Activated CD8-positive, alpha-beta T cell treated with anti-CD3 and anti-CD28 coated beads for 36 hours (primary cell): ENCODE data around the gene AGRN. TPM values are rescaled to one million over a fixed set of nuclear protein-coding genes. Genes with fewer than 3 reads are reported as not detected.
A peak's percentile ranks its signal among the peaks of the same experiment; 100 is the strongest.
"Not testable (repeated sequence)": the region's sequence is repeated elsewhere in the genome, so short reads cannot be mapped to it uniquely, and the experiment has no call there.

ENCODE experiments used
- ATAC-seq: fragments of 200-7000 bp; cut with Tn5 transposase; one replicate; pipeline ENCODE4 v1.10.0; 2021; ENCODE audit warnings: mild to moderate bottlenecking, moderate library complexity
- CTCF ChIA-PET: fragments of 350-600 bp; sonication (Branson Sonifier 250); formaldehyde crosslinking; loops from one replicate; lab custom pipeline; 2021; ENCODE audit warnings: antibody characterized with exemption; lab: Charles Lee
- POLR2A ChIA-PET: fragments of 350-600 bp; sonication (Branson Sonifier 250); formaldehyde crosslinking; loops from one replicate; lab custom pipeline; 2021; ENCODE audit warnings: antibody characterized with exemption; lab: Charles Lee
- DNase-seq: peaks from one replicate; pipeline ENCODE4 v3.0.0-alpha.2; 2020
- H3K27ac Mint-ChIP-seq: one replicate; pipeline ENCODE4 v1.8.0; 2021; ENCODE audit warnings: mild to moderate bottlenecking, mixed read lengths
- H3K27me3 Mint-ChIP-seq: one replicate; pipeline ENCODE4 v1.8.0; 2021; ENCODE audit warnings: mixed read lengths
- H3K36me3 Mint-ChIP-seq: one replicate; pipeline ENCODE4 v1.8.0; 2021; ENCODE audit warnings: low read depth, mixed read lengths
- H3K4me1 Mint-ChIP-seq: one replicate; pipeline ENCODE4 v1.8.0; 2021; ENCODE audit warnings: low read depth, mixed read lengths
- H3K4me3 Mint-ChIP-seq: one replicate; pipeline ENCODE4 v1.8.0; 2021; ENCODE audit warnings: mild to moderate bottlenecking, moderate library complexity, mixed read lengths
- H3K9me3 Mint-ChIP-seq: one replicate; pipeline ENCODE4 v1.8.0; 2021; ENCODE audit warnings: mixed read lengths
- CTCF ChIP-seq: fragments of 200-600 bp; IDR thresholded peaks from one replicate; pipeline ENCODE4 v1.8.0; 2022; ENCODE audit warnings: antibody characterized with exemption, mild to moderate bottlenecking
- intact Hi-C: fragments of 100-400 bp; cut with micrococcal nuclease; formaldehyde crosslinking; loops from one replicate; pipeline ENCODE4 v1.10.0; 2022
- total RNA-seq, 2 experiments: library from RNA; stranded (reverse); gene quantifications; one replicate each; pipeline ENCODE4 v1.2.3, GENCODE V29; 2021

Gene AGRN
- total RNA-seq, 2 experiments from 2014 or later = 64.9 to 68.0 TPM

DNA sequence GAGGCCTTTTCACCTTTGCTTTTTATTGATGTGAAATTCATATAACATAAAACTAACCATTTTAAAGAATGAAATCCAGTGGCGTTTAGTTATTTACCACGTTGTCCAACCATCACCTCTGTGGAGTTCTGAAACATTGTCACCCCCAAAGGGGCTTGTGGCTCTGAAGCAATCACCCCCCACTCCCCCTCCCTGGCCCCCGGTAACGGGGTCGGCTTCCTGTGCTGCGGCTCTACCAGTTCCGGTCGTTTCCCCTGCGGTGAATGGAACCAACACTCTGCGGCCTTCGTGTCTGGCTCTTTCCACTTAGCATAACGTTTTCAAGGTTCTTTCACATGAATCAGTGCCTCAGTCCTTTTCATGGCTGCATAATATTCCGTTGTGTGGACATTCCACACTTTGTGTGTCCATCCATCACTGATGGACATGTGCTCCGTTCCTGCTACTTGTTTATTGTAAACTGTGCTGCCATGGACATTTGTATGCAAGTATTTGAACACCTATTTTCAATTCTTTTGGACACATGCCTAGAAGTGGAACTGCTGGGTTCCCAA lies 8.4 kb upstream of the AGRN start:
- Mint-ChIP-seq H3K4me3 (no peak overlapping the region), H3K27me3 (peaks cover 1% of the 10 kb centered on the region), H3K27ac (no peak overlapping the region), H3K4me1 (peaks cover 25% of the 10 kb centered on the region), H3K36me3 (peaks cover 5% of the 10 kb centered on the region), H3K9me3 (peaks cover 5% of the 10 kb centered on the region)
- ChIA-PET POLR2A (interaction anchor here (1.0 kb wide), 1 partner anchor 87 kb away, joined by 3 read pairs; no protein-coding TSS in a partner anchor), CTCF (no interaction called here)
- ATAC-seq (no peak), DNase-seq (no peak)
- no peak for TF ChIP-seq CTCF
- intact Hi-C loops = no loop called here

GRCh38 chr1:1012736-1013104 lies 7.2 kb upstream of the AGRN start:
- ATAC-seq = peak; percentile 2

GRCh38 chr1:1013105-1013921 lies 6.6 kb upstream of the AGRN start, which contains the start of gene ISG15:
Gene ISG15, plus strand, starts transcription at chr1:1013497. Its CDS starts 77 bp downstream, at chr1:1013574.
- ATAC-seq (peak; percentile 88), DNase-seq (peak; percentile 96)
- CTCF ChIA-PET = interaction anchor here (0.8 to 3.5 kb wide), 9 partner anchors 11 to 386 kb away, joined by 3 to 37 read pairs (median 5); partner anchors contain the start of genes CCNL2 and HES4
- no peak for TF ChIP-seq CTCF
- intact Hi-C loops = no loop called here
- POLR2A ChIA-PET = interaction anchor here (0.6 to 2.5 kb wide), 14 partner anchors 9 to 665 kb away, joined by 3 to 13 read pairs (median 3); partner anchors contain the start of genes AURKAIP1, PERM1 and PLEKHN1
- Mint-ChIP-seq H3K36me3 (peaks cover 5% of the 10 kb centered on the region), H3K4me1 (peaks cover 31% of the 10 kb centered on the region), H3K27me3 (no peaks in the 10 kb centered on the region), H3K4me3 (peak within 1 kb of the TSS; percentile 93), H3K9me3 (peaks cover 5% of the 10 kb centered on the region), H3K27ac (peak within 1 kb of the TSS; percentile 86)

More at GRCh38 chr1:1012736-1013104, 7.2 kb upstream of the AGRN start:
- POLR2A ChIA-PET = interaction anchor here (0.8 to 1.9 kb wide), 6 partner anchors 11 to 362 kb away, joined by 3 to 6 read pairs (median 4); partner anchors contain the start of genes AURKAIP1 and PERM1
- Mint-ChIP-seq H3K27ac (peak overlapping the region; percentile 86), H3K4me3 (peak overlapping the region; percentile 93), H3K4me1 (peaks cover 31% of the 10 kb centered on the region)
- peak; percentile 41 for DNase-seq
- H3K9me3 Mint-ChIP-seq, H3K27me3 Mint-ChIP-seq, H3K36me3 Mint-ChIP-seq, intact Hi-C loops: not testable (repeated sequence)
- CTCF ChIA-PET = interaction anchor here (1.0 to 3.5 kb wide), 4 partner anchors 11 to 52 kb away, joined by 3 to 37 read pairs (median 10); no protein-coding TSS in a partner anchor

DNA sequence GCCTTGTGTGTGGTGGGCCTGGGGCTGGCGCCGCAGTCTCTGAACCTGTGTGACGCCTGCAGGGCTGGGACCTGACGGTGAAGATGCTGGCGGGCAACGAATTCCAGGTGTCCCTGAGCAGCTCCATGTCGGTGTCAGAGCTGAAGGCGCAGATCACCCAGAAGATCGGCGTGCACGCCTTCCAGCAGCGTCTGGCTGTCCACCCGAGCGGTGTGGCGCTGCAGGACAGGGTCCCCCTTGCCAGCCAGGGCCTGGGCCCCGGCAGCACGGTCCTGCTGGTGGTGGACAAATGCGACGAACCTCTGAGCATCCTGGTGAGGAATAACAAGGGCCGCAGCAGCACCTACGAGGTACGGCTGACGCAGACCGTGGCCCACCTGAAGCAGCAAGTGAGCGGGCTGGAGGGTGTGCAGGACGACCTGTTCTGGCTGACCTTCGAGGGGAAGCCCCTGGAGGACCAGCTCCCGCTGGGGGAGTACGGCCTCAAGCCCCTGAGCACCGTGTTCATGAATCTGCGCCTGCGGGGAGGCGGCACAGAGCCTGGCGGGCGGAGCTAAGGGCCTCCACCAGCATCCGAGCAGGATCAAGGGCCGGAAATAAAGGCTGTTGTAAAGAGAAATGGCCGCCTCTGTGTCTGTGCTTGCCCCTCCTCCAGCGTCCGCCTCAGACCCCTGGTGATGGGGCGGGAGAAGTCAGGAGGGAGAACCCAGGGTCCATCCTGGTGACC lies 5.8 kb upstream of the AGRN start:
- Mint-ChIP-seq H3K36me3 (peaks cover 5% of the 10 kb centered on the region), H3K4me1 (peaks cover 30% of the 10 kb centered on the region), H3K27me3 (no peaks in the 10 kb centered on the region), H3K9me3 (peaks cover 4% of the 10 kb centered on the region), H3K27ac (peak overlapping the region; percentile 86), H3K4me3 (peak overlapping the region; percentile 93)
- DNase-seq = peak; percentile 67
- intact Hi-C loops = no loop called here
- ChIA-PET POLR2A (interaction anchor here (0.6 to 2.5 kb wide), 14 partner anchors 8 to 664 kb away, joined by 3 to 13 read pairs (median 3); partner anchors contain the start of genes AURKAIP1, PERM1 and PLEKHN1), CTCF (interaction anchor here (0.8 to 3.5 kb wide), 10 partner anchors 12 to 385 kb away, joined by 3 to 37 read pairs (median 4); partner anchors contain the start of genes CCNL2, HES4 and PERM1)
- ATAC-seq = peak; percentile 34
- no peak for TF ChIP-seq CTCF
